Gastrocnemius medialis (tissue), 4 donors: ENCODE measurements around the gene ITPKB.

Experiments
- CTCF ChIP-seq, 5 experiments: fragments of 450-650 bp in 3 of 5; fragments of 200-600 bp in 2 of 5; sonication (generic) in 2 of 5; IDR thresholded peaks in 4 of 5; conservative IDR thresholded peaks in 1 of 5; 1 replicate in 4 of 5; 2 replicates in 1 of 5; pipeline ENCODE4 v1.5.1; 2016 to 2019; ENCODE audit warnings: antibody characterized with exemption in 5 of 5, mild to moderate bottlenecking in 3 of 5, moderate library complexity in 3 of 5
- POLR2A ChIP-seq, 2 donors: fragments of 450-650 bp; IDR thresholded peaks; one replicate each; pipeline ENCODE4 v1.6.1; 2017; ENCODE audit warnings: antibody characterized with exemption in 2 of 2, mild to moderate bottlenecking in 2 of 2, moderate library complexity in 2 of 2

GRCh38 chr1:226692051-226692792, 46.9 kb downstream of the ITPKB start:
- TF ChIP-seq CTCF (IDR thresholded peaks at IDR 0.05 in 4 of 5, conservative IDR thresholded peaks at IDR 0.05 in 1 of 5), result no peak
- no peak for TF ChIP-seq POLR2A (IDR thresholded peaks at IDR 0.05)
